HL-60/S4 treated with retinoic acid at 250 ng/mL for 4 days and 3 days (cell line): ENCODE measurements around the gene HDHD3.
"Not testable (repeated sequence)": the region's sequence is repeated elsewhere in the genome, so short reads cannot be mapped to it uniquely, and the experiment has no call there.

ENCODE experiments used
- in situ Hi-C: fragments of 300-500 bp; cut with MboI; formaldehyde crosslinking; loops from 2 replicates; pipeline ENCODE4 v1.7.0; 2022; ENCODE audit warnings: low sequenced_read_pairs

The HDHD3 gene, protein sequence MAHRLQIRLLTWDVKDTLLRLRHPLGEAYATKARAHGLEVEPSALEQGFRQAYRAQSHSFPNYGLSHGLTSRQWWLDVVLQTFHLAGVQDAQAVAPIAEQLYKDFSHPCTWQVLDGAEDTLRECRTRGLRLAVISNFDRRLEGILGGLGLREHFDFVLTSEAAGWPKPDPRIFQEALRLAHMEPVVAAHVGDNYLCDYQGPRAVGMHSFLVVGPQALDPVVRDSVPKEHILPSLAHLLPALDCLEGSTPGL

DNA sequence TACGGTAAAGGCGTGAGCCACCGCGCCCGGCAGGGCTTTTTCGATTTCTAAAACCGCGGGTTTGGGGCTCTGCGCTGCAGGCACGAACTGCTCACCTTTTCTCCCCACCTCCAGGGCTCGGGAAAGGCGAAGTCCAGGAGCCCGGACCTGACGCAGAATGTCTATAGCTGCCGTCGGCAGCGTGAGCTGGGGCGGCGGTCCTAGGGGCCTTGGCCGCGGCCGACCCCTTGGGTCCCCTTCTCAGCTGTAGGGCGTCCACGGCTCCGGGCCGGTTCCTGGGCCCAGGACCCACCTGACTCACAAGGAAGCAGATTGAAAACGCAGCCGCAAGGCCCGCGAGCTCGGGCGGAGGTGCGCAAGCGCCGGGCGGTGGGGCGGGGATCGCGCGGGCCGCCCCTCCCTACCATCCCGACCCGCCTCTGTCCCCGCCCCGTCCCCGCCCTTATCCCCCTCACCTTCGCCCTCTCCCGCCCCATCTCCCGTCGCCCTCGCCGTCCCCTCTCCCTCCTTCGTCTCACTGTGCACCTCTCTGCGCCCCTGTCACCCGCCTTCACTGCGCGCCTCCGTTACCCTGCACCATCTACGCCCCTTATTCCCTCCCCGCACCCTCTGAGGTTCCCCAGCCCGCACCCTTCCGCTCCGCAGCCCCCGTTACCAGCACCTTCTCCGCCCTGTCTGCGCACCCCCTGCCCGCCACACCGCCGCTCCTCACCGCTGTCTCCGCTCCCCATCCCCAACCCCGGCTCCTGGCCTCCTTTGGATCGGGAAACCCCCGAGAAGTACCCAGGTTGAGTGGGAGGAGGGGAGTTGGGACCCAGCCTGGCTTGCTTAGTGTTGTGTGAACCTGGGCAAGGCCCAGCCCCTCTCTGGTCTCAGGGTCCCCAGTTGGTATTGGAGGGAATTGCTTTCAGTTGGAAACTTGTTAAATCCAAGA, at the start of gene HDHD3:
HDHD3 (minus strand) TSS at position 353 of the 934 bp plus-strand sequence. CDS start 2,632 bp downstream, outside the sequence.
- in situ Hi-C loops = no loop called here

DNA sequence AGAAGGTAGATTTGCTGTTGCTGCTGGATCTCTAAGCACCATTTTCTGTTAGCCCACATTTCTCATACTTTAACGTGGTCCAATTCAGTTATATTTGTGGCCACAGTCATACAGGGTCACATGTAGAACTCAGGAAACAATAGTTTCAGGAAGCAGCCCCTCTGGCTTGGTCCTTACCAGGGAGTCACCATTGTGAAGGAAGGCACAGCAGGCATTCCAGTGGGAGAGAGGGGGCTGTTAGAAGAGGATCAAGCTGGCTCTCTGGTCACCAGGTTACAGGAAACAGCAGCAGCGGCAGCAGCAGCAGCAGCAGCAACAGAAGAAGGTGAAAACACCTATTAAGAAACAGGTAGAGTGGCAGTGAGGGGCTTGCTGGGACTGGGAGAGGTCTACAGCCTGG, 48.3 kb upstream of the HDHD3 start:
- in situ Hi-C loops = no loop called here

DNA sequence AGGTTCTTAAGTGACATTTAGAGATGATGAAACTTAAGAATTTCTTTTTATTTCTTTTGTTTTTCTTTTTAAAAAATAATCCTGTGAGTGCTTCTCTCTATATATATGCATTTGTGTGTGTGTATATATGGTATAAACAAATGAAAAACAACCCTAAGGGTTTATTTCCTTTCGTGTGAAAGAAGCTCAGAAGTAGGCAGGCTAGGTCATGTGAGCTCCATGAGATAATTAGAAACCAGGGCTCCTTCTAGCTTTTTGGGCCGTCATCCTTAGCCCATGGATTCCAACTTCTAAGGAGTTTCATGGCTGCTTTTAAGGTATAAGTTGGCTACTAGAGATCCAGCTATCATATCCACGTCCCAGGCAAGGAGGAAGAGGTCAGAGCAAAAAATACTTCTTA, 44.9 kb upstream of the HDHD3 start:
- in situ Hi-C loops = no loop called here

DNA sequence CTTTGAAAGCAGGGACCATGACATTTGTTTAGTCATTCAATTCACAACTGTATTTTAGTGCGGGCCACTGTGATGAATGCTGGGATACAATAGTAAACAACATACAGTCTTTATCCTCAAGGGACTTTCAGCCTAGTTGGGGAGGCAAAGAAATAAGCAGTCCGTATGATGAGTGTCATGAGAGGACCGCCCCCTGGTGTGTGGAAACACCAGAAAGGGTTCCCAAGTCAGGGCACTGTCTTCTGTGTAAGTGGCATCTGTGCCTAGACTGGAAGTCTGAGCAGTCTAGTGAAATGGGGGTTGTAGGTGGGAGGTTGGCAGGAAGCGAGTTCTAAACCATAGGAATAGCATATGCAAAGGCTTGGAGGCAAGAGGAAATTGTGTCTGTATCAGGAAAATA, 40.6 kb upstream of the HDHD3 start:
- in situ Hi-C loops = no loop called here

DNA sequence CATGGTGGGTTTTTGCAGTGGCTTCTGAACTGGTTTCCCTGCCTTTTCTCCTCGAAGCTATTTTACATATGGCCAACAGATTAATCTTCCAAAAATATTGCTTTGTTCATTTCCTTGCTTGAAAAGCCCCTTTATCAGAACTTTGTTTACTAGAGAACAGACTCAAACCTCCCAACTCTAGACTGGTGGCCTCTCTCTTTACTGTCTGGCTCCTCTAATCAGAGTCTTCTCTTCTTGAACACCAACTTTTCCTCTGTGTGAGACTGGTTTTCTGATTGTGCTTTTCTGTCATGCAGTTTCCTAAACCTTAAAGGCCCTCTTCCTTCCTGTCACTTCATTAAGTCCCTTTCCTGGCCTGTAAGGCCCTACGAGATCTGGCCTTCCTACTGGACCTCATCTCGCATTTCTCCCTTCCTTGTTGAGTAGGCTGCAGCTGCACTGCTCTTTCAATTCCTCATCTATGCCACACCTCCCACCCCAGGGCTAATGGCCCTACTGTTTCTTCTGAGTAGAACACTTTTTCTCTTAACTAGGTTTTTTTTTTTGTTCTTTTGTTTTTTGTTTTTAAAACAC, 39.4 kb upstream of the HDHD3 start:
- in situ Hi-C loops = no loop called here

DNA sequence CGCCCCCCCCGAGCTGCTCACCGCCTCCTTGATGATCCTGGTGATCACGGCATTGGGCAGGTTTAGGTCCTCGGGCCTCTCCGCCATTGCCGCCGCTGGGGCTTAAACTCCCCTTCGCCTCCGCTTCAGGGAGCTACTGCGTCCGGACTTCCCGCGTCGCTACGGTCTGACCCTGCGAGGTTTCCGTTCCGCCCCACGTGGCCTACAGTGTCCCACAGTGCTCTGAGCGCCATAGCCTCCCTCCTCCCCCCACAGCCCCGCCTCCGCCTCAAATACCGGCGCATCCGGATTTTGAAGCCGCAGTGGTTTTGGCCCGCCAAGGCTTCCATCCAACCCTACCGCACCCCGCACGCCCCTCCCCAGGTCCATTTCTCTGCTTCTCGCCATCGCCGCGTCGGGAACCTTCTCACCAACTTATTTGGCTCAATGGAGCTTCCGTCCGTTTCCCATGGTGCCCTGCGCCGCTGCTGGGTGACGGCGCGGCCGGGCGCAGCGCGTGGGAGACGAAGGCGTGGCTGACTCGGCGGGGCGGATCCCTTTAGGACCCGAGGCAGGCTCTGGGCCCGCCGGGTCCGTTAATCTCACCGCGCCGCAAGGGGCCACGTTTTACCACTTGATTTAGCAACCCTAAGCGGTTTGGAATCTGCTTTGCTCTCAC, 33.5 kb upstream of the HDHD3 start, which contains the start of the genes C9orf43 and POLE3:
C9orf43 (plus strand) TSS at position 541 of the 658 bp plus-strand sequence. CDS start 2,747 bp downstream, outside the sequence.
POLE3 (minus strand) TSS at position 469 of the 658 bp plus-strand sequence; CDS start at position 87, 382 bp downstream.
- in situ Hi-C loops = no loop called here

DNA sequence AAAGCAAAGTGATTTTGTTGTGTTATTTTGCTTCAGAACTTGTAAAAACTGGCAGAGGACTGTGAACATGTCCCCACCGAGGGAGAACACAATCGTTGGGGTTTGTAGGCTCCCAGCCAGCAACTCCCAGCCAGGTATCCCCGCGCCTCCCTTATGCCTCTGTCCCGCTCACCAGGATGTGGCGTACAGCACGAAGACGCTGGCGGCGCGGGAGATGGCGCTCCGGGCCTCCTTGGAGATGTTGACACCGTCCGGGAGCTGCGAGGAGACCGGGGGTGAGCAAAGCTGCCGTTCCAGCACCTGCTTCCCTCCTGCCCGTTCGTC, 33.1 kb upstream of the HDHD3 start:
- in situ Hi-C loops = no loop called here

DNA sequence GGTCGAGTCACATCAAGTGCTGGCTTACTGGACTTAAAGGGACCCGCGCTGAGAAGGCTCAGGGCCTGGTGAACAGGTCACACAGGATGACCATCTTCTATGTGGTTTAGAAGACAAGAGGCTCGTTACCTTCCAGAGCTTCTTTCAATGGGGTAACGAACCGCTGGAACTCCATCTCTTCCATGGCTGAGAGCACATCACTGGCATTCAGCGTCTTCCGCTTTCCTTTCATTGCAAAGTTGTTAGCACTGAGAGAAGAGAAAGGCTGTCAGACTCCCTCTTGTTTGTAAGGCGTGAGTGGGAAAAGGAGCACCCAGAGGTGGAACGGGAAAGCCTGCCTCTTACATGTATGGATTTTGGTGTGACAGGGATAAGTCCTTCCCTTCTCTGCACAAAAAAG, 32.7 kb upstream of the HDHD3 start:
- in situ Hi-C loops = no loop called here

DNA sequence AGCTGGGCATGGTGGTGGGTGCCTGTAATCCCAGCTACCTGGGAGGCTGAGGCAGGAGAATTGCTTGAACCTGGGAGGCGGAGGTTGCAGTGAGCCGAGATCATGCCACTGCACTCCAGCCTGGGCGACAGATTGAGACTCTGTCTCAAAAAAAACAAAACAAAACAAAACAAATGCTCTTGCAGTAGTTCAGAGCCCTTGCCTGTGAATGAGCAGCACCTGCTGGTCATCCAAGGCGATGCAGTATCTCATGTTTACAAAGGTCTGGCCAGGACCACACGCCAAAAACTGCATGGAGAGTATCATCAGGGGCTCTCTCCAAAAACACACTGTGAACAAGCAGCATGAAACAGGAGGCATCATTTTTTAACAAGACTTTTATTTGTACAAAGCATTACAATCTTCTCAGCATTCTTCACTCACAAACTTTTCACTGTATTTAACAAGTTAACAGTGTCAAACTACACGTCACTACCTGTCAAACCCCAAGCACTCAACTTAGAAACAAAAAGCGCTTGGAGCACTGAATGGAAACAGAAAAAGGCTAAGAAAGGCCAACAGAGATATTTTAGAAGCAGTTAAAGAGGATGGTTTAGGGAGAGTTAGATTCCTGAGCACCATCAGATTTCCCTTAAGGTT, 30.2 kb upstream of the HDHD3 start:
- in situ Hi-C loops = not testable (repeated sequence)

DNA sequence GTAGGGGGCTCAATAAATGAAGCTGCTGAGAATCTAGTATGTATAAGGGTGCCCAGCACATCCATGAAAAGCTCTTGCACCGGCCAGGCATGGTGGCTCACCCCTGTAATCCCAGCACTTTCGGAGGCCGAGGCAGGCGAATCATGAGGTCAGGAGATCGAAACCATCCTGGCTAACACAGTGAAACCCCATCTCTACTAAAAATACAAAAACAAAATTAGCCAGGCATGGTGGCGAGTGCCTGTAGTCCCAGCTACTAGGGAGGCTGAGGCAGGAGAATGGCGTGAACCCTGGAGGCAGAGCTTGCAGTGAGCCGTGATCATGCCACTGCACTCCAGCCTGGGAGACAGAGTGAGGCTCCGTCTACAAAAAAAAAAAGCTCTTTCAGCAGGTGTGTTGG, 29.6 kb upstream of the HDHD3 start:
- in situ Hi-C loops = not testable (repeated sequence)

DNA sequence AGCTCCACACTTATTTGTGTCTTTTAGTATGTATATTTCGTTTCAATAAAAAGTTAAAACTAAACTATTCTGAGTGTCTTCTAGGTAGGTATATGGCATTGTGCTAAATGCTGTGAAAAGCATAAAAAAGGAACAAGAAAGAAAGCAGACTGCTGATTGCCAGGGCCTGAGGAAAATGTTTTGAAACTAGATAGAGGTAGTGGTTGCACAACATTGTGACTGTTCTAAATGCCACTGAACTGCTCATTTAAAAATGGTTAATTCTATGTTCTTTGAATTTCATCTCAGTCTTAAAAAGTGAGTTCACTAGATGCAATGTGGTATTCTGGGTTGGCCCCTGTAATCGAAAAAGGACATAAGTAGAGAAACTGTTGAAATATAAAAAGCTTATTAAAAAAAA, 26.9 kb upstream of the HDHD3 start:
- in situ Hi-C loops = no loop called here

DNA sequence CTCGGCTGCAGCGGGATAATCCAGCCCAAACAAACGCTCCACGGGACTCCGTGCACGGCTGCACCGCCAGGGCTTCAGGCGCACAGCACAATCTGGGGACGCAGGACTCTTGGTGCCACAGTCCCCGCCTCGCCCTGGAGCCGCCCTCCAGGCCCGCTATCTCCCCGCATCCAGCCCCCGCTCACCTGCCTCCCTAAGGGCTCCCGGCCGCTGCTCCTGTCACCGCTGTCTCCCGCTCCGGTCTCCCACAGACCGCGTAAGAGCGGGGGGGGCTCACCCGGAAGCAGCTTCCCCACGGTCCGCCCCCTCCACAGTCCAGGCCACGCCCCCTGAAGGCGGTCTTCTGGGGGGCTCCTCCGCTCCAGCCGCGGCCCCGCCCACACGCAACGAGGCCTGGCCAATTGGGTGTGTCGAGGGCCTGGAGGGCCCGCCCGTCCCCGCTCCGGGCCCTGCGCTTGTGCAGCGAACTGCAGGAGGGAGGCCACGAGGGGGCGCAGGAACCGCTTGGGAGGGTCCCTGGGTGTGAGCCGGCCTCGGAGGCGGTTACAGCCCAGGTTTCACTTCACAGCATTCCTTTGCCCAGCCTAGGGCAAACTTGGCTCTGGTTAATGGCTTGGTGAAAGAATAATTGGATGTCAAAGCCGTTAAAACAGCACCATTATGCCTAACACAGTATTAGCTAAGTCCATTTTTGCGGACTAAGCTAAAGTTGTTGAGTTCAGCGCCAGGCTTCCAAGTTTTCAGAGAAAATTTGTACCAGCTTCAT, 24.4 kb upstream of the HDHD3 start, which contains the start of gene ALAD:
ALAD (minus strand) TSS at position 258 of the 766 bp plus-strand sequence. CDS start 7,725 bp downstream, outside the sequence.
- in situ Hi-C loops = no loop called here

DNA sequence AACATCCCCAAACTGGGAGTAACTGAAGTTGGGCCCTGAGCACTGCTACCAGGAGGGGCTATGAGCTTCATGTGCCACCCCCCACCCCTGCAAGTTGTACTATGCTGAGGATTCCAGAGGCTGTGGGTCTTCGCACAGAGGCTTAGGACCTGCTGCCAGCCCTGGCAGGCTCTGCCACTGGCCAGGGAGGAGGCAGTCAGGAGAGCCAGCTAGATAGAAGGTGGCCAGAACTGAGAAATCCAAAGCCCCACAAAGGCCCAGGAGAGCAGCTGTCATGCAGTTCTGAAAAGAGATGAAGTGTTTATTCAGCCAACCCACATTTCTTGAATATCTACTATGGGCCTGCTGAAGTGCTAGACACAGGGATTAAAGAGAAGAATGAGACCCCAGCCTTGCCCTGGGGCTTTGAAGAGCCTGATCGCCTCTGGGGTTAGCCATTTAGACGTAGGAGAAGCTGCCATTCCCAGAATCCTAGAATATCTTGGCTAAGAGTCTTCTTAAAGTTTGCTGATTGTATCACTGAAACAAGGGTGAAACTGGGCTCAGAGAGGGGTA, 22.9 kb upstream of the HDHD3 start:
- in situ Hi-C loops = no loop called here

DNA sequence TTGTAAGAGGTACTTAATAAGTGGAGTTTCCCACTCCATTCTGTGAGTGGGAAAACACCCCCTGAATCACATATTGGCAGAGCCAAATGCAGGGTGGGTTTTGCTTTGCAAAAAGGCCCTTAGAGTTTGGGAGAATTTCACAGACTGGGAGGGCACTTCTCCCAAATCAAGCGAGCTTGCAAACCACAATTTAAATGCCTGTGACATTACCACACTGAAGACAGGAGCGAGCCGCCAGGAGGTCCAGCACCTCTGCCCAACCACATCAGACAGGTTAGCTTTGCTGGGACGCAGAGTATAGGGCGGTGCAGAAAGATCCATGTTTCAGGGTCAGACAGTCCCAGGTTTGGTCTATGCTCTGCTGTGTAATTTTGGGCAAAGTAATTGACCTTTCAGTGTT, 22.0 kb upstream of the HDHD3 start:
- in situ Hi-C loops = no loop called here

DNA sequence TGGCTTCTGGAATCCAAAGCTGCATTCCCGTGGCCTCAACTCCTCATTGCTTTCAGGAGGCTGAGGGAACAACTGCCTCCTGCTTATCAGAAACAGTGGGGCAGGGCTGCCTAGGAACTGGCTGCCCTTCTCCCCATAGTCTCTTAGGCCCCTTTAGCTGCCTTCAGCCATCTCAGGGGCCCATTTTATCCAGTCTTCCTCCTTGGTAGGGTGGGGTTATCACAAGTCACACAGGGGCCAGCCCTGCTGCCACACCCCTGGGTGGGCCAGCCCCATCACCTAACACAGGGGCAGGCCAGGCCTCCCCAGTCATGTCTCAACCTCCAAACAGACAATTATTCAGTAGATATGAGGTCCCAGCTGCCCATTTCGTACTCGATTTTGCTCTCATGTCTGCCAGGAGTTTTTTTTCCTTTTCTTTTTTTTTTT, 20.4 kb upstream of the HDHD3 start:
- in situ Hi-C loops = no loop called here

DNA sequence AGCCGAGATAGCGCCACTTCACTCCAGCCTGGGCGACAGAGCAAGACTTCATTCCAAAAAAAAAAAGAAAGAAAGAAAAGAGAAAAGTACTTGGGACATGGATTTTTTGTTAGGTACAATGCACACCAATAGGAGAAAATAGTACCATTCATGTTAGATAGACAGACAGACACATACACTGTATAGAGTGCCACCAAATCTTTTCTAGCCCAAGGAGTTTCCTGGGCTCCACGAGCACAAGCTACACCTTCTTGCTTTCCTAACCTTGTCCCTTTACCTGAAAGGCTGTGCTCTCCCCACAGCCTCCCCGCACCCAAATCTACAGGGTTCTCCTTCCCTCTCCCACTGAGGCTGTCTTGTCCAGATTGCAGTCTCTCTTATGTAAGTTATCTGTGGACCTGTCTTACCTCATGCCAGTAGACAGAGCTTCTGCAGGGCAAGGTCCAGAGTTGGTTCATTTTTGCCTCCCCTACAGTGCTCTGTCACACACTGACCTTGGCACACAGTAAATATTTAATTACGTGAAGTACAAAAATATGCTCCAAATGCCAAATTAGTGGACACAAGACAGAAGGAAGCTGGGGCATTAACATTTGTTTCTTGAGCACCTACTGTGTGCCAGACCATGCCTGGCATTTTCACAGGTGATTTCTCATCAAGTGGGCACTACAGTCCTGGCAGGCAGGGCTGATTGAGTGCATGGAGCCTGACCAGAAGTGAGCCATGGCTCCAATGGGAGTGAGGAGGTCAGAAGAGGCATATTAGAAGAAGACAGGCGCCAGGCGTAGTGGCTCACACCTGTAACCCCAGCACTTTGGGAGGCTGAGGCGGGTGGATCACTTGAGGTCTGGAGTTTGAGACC, 18.4 kb upstream of the HDHD3 start:
- in situ Hi-C loops = no loop called here

DNA sequence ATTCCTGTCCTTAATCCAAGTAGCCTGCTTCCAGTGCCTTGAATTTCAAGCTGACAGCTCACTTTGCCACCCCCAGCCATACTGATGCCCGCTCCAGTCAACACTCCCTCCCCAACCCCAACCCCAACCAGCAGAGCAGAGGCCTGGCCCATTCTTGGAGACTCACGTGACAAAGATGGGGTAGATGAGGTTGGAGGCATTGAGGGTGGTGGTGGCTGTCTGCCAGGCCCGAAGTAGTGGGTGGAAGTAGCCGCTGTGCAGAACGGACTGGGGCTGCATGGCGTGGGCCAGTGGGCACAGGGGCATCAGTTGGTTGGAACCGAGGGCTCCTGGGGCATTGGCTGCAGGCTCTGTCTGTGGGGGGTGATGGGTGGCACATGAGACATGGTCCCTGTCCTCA, 16.5 kb upstream of the HDHD3 start:
- in situ Hi-C loops = no loop called here

DNA sequence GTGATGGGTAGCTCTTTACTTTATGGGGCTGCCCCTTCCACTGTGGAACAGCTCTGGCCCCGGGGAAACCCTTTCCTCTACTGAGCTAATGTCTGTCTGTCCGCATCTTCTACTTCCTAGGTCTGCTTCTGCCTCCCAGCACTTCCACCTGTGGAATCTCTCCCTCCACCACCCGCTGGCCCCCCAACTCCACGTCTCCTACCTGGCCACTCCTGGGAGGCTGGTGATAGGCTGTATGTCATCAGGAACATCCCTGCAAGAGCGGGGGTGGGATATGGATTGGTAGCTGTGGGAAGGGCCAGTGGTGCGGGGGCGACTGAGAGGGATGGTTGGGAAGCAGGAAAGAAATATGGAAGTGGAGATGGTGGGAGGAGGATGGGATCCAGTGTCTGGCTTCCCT, 15.1 kb upstream of the HDHD3 start:
- in situ Hi-C loops = no loop called here
